Liver (tissue), 3 donors: Measurements from ENCODE around the gene ADAMTS2.

Source experiments
- JUND ChIP-seq, 2 donors: IDR thresholded peaks; 2 replicates each; pipeline ENCODE4 v1.6.1; 2016; ENCODE audit warnings: antibody characterized with exemption in 2 of 2
- TF ChIP-seq, protein P1 (sequence below): fragments of 150-350 bp; IDR thresholded peaks from 2 replicates; pipeline ENCODE4 v1.5.1; 2017; ENCODE audit warnings: improper control_type of control experiment, low read depth, low read length; ENCODE audit not compliant: missing input control
- TF ChIP-seq, protein P2 (sequence below): IDR thresholded peaks from 2 replicates; pipeline ENCODE4 v1.6.1; 2016; ENCODE audit warnings: antibody characterized with exemption
- donor health status: healthy.
- donor health status: healthy.

DNA sequence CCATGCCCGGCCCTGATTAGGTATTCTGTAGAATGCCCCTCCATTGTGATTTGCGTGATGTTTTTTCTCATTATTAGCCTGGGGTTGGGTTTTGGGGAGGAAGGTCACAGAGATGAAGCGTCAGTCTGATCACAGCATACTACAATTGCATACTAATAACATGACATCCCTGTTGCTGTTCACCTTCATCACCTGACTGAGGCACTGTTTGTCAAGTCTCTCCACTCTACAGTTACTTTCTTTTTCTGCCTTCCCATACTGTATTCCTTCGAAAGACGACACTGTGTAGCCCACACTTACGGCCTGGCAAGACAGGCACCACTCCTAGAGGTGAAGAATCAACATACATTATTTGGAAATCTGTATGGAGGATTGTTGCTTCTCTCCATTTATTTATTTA is 279.6 kb downstream of the ADAMTS2 start:
- TF ChIP-seq, protein P1, sequence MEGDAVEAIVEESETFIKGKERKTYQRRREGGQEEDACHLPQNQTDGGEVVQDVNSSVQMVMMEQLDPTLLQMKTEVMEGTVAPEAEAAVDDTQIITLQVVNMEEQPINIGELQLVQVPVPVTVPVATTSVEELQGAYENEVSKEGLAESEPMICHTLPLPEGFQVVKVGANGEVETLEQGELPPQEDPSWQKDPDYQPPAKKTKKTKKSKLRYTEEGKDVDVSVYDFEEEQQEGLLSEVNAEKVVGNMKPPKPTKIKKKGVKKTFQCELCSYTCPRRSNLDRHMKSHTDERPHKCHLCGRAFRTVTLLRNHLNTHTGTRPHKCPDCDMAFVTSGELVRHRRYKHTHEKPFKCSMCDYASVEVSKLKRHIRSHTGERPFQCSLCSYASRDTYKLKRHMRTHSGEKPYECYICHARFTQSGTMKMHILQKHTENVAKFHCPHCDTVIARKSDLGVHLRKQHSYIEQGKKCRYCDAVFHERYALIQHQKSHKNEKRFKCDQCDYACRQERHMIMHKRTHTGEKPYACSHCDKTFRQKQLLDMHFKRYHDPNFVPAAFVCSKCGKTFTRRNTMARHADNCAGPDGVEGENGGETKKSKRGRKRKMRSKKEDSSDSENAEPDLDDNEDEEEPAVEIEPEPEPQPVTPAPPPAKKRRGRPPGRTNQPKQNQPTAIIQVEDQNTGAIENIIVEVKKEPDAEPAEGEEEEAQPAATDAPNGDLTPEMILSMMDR, result no peak
- no peak for TF ChIP-seq JUND (IDR thresholded peaks at IDR 0.05)
- TF ChIP-seq, protein P2, sequence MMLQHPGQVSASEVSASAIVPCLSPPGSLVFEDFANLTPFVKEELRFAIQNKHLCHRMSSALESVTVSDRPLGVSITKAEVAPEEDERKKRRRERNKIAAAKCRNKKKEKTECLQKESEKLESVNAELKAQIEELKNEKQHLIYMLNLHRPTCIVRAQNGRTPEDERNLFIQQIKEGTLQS, result no peak
